GM19463 (cell line): ENCODE measurements around the gene ZG16.
"Not testable (repeated sequence)": the region's sequence is repeated elsewhere in the genome, so short reads cannot be mapped to it uniquely, and the experiment has no call there.

Experiments used
- ATAC-seq: cut with Tn5 transposase; IDR thresholded peaks from one replicate; pipeline ENCODE4 v1.9.1; 2021; ENCODE audit warnings: mild to moderate bottlenecking, moderate library complexity; ENCODE audit not compliant: unreplicated experiment

ZG16 gene

DNA sequence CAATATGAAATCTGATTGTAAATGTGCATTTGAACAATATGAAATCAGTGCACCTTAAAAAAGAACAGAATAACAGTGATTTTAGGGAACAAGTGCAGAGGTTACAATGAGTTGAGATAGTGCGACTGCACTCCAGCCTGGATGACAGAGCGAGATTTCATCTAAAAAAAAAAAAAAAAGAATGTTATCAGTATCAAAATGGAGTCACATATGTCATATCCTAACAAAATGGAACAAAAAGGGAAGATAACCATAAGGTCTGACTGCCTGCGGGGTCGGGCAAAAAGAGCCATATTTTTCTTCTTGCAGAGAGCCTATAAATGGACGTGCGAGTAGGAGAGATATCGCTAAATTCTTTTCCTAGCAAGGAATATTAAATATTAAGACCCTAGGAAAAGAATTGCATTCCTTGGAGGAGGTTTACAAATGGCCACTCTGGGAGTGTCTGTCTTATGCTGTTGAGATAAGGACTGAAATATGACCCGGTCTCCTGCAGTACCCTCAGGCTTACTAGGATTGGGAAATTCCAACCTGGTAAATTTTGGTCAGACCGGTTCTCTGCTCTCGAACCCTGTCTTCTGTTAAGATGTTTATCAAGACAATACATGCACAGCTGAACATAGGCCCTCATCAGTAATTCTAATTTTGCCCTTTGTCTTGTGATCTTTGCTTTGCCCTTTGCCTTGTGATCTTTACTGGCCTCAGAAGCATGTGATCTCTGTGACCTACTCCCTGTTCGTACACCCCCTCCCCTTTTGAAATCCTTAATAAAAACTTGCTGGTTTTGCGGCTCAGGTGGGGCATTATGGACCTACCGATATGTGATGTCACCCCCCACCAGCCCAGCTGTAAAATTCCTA, 5.3 kb downstream of the ZG16 start:
- ATAC-seq = not testable (repeated sequence)

DNA sequence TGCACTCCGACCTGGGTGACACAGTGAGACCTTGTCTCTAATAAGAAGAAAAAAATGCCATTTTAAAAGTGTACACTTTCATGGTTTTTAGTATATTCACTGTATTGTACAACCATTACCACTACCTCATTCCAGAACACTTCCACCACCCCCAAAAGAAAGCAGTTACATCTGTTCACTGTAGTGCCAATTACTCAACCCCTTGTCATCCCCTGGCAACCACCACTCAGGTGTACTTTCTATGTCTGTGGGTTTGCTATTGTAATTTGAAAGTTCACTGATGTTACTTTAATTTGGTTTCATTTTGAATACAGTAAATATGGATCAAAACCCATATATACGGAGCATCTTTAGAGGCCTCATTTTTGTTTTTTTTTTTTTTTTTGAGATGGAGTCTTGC, 6.1 kb downstream of the ZG16 start:
- ATAC-seq = no peak

DNA sequence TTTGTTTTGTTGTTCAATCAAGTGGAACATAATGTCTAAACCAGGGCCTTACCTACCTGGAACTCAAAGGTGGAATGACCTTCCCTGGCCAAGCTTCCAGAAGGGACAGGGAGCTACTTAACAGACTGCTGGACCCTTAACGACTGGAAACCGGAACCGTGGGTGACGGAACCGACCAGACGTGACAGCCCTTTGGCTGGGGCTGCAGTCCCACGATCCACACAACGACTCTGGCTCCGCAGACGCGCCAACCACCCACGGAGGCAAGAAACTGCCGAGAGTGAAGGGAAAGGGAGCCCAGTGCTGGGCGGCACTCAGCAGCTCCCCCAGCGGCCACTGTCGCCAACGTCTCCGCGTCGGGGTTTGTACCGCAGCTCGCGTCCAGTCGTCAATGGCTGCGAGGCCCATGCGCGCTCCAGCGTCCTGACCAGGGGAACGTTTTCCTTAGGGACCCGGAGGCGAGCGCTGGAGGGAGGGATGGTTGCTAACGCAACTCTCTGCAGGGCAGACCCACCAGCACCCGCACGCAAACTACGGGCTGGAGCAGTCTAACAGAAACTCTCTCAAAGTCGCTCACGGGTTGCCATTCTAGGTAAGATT, 6.9 kb downstream of the ZG16 start:
- ATAC-seq = no peak

DNA sequence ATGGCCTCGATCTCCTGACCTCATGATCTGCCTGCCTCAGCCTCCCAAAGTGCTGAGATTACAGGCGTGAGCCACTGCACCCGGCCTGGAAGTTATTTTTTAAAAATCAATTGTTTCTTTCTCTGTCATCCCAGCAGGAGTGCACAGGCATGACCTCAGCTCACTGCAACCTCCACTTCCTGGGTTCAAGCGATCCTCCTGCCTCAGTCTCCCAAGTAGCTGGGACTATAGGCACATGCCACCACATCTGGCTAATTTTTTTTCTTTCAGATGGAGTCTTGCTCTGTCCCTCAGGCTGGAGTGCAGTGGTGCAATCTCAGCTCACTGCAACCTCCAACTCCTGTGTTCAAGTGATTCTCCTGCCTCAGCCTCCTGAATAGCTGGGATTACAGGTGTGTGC, 9.1 kb downstream of the ZG16 start:
- not testable (repeated sequence) for ATAC-seq

DNA sequence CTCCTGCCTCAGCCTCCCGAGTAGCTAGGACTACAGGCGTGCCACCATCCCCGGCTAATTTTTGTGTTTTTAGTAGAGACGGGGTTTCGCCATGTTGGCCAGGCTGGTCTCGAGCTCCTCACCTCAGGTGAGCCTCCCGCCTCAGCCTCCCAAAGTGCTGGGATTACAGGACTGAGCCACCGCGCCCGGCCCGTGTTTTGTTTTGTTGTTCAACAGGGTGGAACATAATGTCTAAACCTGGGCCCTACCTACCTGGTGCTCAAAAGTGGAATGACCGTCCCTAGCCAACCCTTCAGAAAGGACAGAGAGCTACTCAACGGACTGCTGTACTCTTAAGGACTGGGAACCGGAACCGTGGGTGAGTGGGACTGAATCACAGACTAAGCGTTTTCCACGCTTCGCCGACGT, 11.7 kb downstream of the ZG16 start:
- no peak for ATAC-seq

DNA sequence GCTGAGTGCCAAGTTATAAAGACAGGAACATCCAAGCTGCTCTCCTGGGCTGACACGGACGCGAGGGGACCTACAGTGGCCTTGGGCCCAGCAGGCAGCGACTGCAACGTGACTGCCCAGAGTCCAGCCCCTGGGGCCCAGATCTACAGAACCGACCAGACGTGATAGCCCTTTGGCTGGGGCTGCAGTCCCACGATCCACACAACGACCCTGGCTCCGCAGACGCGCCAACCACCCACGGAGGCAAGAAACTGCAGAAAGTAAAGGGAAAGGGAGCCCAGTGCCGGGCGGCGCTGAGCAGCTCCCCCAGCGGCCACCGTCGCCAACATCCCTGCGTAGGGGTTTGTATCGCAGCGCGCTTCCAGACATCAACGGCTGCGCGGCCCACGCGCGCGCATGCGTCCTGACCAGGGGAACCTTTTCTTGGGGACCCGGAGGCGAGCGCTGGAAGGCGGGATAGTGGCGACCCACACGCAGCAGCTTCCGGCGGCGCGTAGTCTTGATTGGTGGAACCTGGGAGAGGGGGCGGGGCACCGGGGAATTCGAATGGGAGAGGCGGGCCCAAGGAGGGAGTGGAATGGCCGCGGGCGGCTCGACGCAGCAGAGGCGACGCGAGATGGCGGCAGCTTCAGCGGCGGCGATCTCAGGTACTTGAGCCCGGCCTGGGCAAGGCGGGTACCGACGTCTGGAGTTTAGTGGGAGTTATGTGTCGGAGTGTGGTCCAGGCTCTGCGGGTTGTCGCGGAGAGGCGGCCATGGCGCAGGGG, 12.3 kb downstream of the ZG16 start, which contains the start of gene KIF22:
Gene KIF22 (plus strand): TSS at position 569 of the 766 bp plus-strand sequence. CDS start 9 bp downstream, at position 578.
- peak; percentile 93 for ATAC-seq

DNA sequence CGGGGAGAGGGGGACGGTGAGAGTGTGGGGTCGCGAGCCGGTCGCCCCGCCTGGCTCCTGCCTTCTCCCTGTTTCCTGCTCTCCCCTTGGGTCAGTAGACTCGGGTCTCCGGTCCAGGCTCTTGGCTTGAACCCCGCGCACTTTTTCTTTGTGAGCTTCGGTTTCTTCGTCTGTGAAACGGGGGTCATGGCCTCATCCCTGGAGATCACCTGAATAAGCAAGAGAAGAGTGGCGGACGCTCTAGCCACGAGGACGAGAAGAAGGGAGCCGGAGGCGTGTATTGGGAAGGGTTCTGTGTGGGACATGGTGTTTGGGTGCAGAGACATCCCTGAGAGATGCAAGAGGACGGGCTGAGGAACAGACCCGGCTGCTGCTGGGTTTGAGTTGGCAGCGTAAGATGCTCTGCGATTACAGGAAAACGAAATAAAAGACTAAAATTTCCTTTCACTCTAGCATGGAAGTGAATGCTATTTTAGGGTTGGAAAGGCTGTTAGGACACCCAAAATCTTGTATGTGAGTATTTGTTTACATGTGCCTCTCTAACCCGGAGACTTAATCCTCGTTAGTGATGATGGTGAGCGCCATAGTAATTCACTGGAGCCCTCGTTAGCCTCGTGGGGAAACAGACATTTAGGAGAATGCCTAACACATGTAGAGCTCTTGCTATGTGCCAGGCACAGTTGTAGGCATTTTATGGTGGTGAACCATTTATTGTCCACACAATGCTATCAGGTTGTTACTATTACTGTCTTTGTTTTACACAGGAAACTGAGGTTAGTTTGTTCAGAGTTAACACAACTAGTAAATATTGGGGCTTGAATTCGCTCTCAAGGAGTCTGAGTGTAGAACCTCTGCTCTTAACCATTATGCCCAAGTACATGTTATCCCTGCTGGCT, 13.1 kb downstream of the ZG16 start:
- ATAC-seq = no peak

DNA sequence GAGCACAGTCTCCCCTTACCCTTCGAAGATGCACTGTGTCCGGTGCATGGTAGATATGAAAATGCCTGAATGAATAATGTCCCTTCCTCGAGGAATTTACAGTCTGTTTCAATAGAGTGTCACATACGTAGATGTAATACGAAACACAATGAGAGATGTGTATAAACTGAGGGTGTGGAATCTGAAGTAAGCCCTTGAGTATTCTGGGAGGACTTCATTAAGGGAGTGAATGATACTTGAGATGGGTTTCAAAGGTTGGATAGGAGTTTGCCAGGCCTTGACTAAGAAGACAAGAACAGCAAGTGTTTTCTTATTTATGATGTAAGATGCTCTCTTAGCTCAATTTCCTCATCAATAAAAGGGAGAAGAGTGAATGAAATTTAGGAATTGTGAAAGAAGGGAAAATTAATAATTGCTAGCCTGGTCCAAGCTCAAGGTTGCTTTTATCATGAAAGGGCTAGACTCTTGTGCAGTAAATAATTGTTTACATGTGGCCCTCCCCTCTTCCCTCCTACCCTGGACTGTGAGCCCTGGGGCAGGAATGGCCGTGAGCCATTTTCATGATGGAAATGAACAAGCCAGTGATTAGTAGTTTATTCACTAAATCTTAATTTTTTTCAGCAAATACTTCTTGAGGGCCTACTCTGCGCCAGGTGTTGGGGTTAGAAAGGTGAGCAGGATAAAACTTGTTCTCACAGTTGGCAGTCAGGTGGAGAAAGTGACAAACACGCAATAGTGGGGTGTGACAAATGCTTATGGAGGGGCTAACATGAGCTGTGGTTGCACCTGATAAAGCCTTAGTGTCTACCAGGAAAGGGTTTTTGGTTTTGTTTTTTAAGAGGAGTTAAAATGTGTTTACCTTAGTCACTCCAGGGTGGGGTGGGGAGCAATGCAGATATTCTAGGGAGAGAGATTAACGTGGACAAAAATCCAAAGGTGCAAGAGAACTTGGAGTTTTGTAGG, 14.1 kb downstream of the ZG16 start:
- ATAC-seq = no peak

DNA sequence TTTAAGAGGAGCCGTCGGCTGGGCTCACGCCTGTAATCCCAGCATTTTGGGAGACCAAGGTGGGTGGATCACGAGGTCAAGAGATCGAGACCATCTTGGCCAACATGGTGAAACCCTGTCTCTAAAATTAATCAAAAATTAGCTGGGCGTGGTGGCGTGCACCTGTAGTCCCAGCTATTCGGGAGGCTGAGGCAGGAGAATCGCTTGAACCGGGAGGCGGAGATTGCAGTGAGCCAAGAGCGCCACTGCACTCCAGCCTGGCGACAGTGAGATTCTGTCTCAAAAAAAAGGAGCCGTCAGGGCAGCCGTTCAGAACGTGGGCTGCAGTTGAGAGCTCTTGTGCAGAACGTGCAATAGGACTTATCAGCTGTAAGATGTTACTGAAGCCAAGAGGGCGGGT, 15.1 kb downstream of the ZG16 start:
- not testable (repeated sequence) for ATAC-seq

DNA sequence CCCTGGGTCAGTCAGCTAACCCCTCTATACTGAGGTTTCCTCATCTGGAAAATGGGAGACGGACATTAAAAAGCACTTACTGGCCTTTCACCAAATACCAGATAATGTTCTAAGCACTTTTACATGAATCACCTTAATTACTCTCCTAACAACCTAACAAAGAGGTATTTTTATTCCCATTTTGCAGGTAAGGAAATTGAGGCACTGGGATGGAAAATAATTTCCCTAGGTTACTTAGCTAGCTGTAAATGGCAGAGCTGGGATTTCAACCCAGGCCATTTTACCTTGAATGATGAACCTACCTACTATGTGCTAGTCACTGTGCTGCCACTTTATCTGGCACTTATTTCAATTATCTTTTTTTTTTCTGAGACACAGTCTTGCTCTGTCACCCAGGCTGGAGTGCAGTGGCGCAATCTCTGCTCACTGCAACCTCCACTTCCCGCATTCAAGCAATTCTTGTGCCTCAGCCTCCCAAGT, 16.2 kb downstream of the ZG16 start:
- no peak for ATAC-seq

DNA sequence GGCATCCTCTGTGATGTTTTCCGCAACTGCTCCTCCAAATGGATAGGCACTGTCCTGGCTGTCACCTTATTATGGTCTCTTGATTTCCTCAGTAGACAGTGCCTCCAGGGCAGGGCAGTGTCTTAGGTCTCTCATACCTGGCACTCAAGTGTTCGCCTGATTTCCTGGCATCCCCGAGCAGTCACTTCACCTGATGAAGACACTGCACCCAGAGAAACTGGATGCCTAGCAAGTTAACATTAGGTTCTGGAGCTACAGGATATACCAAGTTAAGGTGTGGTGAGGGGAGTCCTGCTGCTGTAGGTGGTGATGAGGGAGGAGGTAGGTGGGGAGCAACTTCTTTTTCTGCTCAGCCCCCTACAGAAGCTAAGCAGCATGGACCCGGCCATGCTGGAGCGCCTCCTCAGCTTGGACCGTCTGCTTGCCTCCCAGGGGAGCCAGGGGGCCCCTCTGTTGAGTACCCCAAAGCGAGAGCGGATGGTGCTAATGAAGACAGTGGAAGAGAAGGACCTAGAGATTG, 24.4 kb downstream of the ZG16 start:
- no peak for ATAC-seq

DNA sequence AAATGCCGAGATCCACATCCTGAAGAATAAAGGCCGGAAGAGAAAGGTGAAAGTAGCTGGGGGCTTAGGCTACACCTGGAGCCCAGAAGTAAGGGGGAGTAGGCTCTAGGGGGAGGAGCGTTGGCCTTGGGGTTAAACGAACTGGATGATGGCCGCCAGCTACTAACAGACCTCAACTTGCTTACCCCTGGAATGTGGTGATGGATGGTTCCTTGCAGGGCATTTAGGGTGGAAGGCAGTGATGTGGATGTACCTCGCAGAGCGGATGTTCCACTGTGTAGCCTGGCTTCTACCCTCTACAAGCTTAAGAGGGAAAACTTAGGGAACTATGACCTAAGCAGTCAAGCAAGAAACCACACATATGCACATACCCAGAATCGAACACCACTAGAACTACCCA, 26.0 kb downstream of the ZG16 start:
- no peak for ATAC-seq

DNA sequence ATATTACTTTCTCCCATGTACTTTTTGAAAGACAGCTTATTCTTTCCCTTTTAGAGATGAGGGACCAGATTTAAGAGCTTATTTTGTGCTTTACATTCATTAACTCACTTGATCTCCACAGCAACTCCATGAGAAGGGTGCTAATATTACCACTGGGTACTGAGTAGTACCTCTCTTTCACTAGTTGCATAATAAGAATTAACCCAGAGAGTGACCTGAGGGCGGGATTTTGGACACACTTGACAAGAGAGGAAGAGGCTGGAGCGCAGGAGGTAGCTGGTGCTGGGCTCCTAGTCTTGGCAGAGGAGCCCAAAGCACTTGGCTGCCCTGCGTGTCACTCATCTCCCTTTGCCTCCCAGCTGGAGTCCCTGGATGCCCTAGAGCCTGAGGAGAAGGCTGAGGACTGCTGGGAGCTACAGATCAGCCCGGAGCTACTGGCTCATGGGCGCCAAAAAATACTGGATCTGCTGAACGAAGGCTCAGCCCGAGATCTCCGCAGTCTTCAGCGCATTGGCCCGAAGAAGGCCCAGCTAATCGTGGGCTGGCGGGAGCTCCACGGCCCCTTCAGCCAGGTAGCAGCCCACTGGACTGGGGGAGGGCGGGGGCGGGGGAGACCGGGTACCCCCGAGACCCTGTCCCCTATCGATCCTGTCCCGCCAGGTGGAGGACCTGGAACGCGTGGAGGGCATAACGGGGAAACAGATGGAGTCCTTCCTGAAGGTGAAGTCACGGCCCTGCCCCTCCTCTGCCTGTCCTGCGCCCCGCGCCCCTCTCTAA, 26.6 kb downstream of the ZG16 start:
- ATAC-seq = no peak

DNA sequence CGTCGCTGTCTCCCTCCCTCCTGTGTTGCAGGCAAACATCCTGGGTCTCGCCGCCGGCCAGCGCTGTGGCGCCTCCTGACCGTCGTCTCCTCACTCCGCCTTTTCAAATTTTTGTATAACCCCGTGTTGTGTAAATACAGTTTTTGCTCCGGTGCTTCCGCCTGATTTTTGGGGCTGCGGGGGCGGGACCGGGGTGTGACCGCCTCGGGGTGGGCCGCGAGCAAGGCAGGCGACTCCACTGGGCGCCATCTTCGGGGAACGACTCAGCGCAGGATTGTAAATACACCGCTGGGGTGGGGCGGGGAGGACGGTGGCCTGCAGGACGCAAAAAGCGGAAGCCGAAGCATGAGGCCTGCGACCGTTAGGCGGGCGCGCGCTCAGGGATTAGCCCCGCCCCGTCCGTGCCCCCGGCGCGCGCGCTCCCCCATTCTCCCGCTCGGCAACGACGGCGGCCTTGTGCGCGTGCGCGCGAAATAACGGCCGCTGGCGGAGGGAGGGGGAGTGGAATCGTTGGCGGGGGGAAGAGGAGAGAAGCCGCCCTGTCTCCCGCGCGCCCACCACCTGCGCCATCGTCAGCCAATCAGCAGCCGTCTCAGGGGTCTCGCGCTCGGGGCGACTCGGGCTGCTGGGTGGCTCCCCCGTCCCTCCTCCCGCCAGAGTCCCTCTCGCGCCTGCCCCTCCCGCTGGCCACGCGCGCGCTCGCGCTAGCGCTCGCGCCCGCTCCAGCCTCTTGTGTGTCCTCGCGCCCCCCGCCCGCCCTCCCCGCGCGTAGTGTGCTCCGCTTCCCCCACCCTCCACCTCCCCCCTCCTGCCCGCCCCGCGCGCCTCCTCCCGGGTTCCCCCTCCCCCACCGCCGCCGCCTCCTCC, 27.4 kb downstream of the ZG16 start:
- ATAC-seq = peak; percentile 50

DNA sequence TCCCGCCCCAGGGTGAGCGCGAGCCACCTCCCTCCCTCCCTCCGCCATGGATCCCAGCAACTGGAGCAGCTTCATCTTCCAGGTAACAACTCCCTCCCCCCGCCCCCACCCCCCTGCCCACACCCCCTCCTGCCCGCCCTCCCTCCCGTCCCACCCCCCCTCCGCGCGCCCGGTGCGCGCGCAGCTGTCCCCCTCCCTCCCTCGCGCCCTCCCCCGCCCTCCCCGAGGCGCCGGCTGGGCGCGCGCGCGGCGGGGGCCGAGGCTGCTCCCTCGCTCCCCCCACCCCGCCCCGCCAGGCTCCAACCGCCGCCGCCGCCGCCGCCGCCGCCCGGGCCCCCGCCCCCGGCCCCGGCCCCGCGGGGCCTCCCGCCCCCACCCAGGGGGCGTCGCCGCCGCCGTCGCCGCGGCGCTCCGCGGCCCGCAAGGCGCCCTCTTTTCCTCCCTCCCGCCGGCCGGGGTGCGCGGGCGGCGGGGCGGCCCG, 28.1 kb downstream of the ZG16 start, which contains the start of gene MAZ:
Gene MAZ (plus strand): TSS at position 431 of the 481 bp plus-strand sequence. CDS start 173 bp downstream, outside the sequence.
- ATAC-seq = no peak

DNA sequence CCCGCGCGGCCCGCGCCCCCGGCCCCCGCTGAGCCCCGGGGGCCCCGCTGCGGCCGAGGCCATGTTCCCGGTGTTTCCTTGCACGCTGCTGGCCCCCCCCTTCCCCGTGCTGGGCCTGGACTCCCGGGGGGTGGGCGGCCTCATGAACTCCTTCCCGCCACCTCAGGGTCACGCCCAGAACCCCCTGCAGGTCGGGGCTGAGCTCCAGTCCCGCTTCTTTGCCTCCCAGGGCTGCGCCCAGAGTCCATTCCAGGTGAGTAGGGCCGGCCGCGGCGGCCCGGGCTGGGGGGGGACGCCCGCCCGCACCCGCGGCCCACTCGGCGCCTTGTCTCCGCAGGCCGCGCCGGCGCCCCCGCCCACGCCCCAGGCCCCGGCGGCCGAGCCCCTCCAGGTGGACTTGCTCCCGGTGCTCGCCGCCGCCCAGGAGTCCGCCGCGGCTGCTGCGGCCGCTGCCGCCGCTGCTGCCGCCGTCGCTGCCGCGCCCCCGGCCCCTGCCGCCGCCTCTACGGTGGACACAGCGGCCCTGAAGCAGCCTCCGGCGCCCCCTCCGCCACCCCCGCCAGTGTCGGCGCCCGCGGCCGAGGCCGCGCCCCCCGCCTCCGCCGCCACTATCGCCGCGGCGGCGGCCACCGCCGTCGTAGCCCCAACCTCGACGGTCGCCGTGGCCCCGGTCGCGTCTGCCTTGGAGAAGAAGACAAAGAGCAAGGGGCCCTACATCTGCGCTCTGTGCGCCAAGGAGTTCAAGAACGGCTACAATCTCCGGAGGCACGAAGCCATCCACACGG, 28.8 kb downstream of the ZG16 start:
- no peak for ATAC-seq
